Endometrial microvascular endothelial cells (primary cell): ENCODE results near the gene INO80E. TPM values are rescaled to one million over a fixed set of nuclear protein-coding genes. Genes with fewer than 3 reads are reported as not detected.
"Not testable (repeated sequence)": the region's sequence is repeated elsewhere in the genome, so short reads cannot be mapped to it uniquely, and the experiment has no call there.

Experiments
- in situ Hi-C: cut with HindIII; loops from 2 replicates; pipeline ENCODE4 v1.10.0; 2017; ENCODE audit warnings: low sequenced_read_pairs, low pct_unique_long_range_greater_than_20kb; ENCODE audit errors: inconsistent ontology term
- total RNA-seq: library from RNA; depleted of rRNA; stranded (reverse); fragments of >200 nt; gene quantifications from one replicate; pipeline ENCODE4 v1.2.3, GENCODE V29; 2015; ENCODE audit errors: inconsistent ontology term

The INO80E gene
- total RNA-seq, 1 donor from 2014 or later = 104 TPM

DNA sequence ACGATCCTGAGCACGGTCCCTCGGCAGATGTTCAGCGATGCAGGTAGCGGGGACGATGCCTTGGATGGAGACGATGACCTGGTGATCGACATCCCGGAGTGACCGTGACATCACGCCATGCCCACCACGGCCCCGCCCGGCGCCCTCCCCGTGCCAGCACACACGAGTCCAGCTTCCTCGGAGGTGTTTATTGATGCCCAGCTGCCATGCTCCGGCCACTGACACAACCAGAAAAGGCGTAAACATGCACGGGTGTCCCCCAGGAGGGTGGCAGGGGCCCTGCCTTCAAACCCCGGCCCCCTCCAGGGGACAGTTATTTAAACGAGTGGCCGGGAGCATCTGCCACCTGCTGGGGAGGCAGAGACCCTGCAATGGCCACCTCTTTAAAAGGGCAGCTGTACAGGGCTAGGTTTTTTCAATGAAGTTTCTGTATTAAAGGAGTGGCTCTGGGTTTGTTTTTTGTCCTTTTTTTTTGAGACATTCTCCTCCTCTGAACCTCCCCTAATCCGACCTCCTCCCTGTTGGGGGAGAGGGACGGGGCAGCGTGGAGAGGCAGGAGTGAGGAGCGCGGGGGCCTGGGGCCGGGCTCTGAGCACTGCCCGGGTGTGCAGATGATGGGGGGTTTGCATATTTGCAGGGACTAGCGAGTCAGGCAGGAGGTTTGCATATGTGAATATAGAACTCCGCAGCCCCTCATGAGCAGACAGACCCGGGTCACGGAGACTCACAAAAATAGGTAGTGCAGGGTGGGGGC is 9.5 kb downstream of the INO80E start:
- in situ Hi-C loops = no loop called here

DNA sequence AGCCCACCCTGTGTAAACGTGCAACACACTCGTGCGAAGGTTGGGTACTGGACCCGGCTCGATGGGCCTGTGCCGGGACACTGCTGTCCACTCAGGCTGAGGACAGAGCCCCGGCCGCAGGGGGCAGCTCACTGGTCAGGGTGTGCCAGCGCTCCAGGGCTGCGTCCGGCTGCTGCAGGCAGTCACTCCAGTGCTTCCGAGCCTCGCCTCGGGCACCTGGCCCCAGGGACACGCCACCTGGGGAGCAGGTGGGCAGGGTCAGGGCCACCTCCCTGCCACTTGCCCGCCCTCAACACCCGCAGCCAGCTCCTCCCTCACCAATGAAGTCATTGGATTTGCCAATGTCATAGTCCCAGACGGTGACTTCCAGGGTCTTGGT is 10.0 kb downstream of the INO80E start:
- in situ Hi-C loops = no loop called here

DNA sequence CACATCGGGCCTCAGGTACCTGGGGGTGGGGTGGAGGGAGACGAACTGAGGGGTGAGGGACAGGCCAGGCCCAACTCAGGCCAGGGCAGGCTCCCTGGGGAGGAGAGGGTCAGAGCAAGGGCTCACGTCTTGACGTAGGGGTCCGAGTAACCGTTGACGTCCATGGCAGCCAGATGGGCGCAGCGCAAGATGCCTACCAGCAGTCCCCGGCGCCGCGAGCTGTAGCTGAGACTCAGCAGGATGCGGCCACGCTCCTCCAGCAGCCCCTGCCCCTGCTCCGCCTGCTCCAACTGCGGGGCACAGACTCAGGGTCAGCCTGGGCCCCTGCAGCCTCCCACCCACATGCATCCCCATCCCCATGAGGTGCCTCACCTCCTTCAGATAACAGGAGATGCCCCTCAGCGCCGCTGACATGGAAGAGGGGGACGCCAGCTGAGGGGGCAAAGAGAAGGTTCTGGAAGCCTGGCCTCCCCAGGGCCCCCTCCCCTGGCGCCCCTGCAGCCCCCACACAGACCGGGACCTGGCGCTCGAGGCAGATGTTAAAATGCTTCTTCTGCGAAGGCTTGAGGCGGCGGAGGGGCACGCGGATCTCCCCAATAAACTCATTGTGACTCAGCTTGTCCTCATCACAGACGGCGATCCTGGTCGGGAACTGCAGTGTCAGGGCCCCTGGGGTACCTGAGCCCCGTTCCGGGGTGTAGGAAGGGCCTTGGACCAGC is 10.8 kb downstream of the INO80E start:
- in situ Hi-C loops = no loop called here

DNA sequence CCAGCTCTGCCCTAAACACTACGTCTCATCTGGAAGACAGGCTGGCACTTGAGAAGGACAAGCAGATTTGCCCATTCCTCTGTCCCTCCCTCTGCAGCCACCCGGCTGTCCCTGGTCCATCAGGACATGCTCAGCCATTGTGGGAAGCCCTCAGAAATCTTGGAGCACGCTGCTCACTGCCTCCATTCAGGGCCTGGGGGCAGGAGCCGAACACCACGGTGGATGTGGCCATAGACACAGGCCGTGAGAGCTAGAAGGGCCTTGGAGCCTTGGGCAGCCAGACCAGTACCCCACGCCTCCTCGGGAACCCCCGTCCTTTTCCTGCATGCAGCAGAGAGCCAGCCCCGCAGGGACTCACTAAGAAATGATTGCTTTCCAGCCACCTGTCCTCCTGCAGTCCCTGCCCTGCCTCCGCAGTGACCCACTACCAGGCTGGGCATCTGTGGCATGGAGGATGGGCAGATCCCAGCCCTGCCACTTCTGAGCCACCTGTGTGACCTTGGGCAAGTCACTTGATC is 11.4 kb downstream of the INO80E start:
- in situ Hi-C loops = no loop called here

DNA sequence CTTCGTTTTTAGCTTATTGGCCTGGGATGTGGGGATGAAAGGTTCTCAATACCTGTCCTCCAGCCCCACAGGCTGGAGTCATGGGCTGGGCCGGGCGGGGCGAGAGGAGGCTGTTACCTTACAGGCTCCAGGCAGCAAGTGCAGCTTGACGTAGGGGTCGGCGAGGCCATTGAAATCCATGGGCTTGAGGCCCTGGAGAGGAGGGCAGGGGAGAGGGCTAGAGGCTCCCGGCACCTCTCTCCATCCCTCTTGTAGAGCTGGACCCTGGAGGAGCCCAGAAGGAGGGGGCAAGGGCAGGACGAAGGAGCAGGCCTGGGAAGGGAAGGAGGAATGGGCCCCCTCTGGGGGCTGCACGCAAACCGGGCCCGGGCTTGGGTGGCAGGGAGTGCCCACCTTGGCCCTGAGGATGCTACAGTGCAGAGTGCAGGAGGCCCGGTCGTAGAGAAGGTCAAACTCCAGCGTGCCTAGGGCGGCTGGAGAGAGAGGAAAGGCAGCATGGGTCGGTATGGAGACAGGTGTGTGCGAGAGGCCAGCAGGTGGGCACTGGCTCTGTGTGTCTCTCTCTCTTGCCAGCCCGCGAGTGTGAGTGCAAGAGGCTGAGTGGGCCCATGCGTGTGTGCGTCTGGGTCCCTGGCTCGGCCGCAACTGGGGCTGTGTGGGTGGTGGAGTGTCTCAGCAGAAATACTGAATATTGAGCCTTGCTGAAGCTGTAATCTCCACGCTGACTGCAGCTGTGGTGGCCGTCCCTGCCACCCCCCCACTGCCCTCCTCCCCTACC is 13.2 kb downstream of the INO80E start:
- in situ Hi-C loops = no loop called here

DNA sequence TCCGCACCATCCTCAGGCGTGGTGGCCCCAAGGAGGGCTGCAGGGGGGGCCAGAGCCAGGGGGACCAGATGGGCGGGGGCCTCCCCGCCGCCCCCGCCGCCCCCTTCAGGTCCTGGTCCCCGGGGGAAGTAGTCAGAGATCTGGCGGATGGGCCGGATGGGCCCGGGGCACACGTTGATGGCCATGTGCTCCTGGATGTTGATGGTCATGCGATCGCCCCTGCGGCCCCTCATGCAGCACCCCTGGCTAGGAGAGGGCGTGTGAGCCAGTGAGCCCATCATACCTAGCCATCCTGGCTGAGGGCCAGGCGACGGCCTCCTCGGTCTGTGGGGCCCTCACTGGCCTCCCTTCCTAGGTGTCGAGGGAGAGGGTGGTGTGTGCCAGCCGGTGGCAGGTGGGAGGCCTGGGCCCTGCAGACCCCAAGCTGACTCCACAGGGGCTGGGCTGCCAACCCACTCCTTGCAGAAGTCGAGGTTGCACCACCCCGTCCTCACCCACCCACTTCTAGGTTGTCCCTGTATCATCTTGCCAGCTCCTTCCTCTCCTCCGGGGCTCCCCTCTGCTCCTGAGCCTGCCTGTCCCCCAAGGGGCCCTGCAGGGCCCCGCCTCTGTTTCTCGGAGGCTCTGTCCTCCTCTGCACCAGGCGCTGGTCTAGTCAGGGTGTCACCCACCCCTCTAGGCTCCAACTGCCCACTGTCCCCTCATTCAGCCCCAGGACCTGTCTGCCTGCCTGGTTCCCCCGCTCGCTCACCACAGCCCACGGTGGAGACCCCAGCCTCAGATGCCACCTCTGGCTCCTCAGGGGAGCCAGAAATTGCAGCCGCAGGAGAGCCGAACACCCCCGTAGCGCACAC is 14.2 kb downstream of the INO80E start:
- in situ Hi-C loops = no loop called here

DNA sequence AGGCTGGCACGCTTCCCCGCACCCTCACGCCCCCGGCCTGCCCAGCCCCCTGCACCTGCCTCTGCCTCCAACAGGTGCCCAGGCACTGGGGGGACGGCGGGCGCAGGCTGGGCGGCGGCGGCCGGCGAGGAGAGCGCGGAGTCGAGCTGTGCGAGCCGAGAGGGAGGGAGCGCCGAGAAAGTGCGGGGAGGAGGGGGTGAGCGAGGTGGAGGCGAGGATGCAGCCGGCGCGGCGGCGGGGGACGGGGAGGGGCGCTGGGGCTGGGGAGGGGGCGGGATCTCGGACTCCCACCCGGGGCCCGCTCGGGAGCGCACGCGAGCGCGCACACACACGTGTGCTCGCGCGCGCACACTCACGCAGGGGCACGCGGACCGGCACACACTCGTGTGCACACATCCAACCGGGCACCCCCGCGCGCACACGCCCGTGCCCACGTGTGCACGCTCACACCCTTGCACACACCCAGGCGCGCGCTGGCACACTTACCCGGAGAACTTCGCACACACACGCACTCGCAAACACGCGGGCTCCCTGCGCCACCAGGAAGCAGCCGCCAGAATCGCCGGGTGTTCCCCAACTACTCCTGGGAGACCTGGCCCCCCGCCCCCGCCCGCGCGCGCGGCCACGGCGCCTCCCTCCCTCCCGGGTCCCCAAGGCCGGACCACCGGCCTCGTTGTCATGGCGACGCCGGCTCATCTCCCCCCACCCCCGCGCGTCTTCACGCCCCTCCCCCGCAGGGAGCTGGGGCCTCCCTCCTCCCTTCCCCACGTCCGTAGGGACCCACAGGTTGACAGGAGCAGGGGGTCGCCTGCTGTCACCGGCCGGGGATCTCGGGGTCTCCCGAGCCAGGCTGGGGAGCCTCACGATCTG is 15.0 kb downstream of the INO80E start, which contains the start of gene DOC2A:
Gene DOC2A (minus strand): TSS at position 184 of the 870 bp plus-strand sequence. CDS start 805 bp downstream, outside the sequence.
- in situ Hi-C loops = no loop called here

DNA sequence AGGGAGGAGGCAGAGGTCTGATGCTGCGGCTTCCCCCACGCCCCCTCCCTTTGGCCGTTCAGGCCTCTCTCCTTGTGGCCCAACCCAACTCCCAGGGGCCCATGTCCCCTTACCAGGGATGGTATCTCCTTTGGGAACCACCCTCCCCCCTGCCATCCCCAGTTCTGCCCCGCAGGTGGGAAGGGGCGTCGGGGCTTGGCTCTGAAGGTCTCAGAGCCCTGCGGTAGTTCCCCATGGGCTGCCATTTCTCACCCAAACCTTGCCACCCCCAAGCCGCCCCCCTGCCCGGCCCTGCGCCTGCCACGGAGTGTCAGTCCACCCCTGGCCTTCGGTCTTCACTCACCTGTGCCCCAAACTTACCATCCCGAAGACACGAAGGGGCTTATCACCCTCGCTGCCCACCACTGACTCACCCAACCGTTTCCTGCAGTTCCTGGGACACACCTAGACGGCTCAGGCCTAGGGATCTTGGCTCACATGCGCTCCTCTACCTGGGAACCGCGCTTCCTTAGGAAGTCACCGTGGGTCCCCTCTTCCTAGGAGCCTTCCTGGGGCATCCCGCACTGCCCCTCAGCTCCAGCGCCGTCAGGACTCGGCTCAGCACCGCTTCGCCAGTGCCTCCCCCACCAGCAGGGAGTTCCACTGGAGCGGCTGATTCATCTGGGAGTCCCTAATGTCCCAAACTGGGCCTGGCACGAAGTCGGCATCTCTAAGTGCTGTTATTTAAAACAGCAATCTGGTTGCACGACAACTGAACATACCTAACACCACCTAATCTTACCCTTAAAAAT is 15.9 kb downstream of the INO80E start:
- in situ Hi-C loops = no loop called here

DNA sequence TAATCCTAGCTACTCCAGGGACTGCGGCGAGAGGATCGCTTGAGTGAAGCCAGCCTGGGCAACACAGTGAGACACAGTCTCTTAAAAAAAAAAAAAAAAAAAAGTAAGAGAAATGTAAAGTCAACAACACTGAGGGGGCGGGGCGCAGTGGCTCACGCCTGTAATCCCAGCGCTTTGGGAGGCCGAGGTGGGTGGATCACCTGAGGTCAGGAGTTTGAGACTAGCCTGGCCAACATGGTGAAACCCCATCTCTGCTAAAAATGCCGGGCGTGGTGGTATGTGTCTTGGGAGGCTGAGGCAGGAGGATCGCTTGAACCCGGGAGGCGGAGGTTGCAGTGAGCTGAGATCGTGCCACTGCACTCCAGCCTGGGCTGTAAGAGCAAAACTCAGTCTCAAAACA is 16.6 kb downstream of the INO80E start:
- in situ Hi-C loops = not testable (repeated sequence)

DNA sequence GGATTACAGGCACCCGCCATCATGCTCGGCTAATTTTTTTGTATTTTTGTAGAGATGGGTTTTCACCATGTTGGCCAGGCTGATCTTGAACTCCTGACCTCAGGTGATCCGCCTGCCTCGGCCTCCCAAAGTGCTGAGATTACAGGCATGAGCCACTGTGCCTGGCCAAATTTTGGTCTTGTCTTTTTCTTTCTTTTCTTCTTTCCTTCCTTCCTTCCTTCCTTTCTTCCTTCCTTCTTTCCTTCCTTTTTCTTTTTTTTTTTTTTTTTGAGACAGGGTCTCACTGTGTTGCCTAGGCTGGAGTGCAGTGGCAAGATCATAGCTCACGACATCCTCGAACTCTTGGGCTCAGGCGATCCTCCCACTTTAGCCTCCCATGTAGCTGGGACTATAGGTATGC is 19.4 kb downstream of the INO80E start:
- in situ Hi-C loops = not testable (repeated sequence)

DNA sequence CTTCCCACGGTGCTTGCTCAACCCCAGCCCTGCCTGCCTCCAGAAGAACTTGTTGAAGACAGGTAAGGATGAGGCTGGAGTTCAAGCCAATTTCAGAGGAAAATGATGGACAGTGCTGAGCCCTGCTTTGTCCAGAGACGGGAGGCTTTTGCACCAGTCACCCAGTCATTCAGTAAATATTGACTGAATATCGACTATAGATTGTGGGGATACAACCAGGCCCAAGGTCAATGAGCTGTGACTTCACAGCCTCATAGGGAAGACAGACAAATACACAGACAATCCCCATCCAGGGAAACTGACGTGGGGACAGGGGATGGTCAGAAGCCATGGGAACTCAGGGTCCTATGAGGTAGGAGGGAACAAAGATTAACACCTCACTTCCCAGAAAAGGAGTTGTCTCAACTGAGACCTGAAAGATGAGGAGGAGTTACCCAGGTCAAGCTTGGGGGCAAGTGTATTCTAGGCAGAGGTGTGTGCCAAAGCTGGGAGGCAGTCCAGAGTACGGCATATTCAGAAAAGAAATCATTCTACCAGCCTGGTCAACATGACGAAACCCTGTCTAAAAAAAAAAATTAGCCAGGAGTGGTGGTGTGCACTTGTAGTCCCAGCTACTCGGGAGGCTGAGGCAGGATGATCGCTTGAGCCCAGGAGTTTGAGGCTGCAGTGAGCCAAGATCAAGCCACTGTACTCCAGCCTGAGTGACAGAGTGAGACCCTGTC is 20.7 kb downstream of the INO80E start:
- in situ Hi-C loops = no loop called here

DNA sequence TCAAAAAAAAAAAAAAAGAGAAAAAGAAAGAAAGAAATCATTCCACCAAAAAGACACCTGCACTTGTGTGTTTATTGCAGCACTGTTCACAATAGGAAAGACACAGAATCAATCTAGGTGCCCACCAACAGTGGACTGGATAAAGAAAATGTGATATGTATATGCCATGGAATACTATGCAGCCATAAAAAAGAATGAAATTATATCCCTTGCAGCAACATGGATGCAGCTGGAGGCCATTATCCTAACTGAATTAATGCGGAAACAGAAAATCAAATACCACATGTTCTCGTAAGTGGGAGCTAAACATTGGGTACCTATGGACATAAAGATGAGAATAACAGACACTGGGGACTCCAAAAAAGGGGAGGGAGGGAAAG is 21.2 kb downstream of the INO80E start:
- in situ Hi-C loops = no loop called here

DNA sequence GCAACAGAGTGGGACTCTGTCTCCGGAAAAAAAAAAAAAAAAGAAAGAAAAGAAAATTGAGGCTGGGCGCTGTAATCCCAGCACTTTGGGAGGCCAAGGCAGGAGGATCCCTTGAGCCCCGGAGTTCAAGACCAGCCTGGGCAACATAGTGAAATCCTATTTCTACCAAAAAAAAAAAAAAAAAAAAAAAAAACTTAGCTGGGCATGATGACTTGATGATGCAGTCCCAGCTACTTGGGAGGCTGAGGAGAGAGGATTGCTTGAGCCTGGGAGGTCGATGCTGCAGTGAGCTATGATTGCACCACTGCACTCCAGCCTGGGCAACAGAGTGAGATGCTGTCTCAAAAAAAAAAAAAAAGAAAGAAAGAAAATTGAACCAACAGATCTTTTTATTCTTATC is 21.9 kb downstream of the INO80E start:
- in situ Hi-C loops = not testable (repeated sequence)

DNA sequence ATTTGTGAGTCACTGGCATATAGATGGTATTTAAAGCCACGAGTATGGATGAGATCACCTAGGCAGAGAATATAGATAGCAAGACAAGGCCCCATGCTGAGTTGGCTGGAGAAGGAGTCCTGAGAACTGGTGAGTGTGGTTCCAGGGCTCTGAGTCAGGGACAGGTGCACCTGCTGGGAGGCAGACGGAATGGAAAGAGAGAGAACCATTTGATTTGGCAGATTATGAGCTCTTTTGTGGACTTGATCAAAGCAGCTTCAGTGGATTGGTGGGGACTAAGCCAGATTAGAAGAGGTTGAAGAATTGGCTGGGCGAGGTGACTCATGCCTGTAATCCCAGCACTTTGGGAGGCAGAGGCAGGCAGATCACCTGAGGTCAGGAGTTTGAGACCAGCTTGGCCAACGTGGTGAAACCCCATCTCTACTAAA is 22.7 kb downstream of the INO80E start:
- in situ Hi-C loops = no loop called here

DNA sequence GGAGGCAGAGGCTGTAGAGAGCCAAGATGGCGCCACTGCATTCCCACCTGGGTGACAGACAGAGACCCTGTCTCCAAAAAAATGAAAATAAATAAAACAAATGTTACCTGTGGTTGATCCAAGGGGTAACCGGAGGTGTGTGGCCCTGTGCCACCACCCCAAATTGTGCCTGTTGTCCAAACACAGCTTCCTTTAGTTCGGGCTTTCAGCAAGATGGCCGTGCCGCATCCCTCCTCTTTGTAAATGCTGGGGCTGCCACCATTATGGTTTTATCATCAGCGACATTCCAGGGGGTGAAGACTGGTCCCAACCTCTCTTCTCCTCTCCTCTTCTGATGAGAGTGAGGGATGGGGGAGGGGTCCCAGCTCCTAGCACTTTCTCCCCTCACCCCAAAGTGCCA is 26.8 kb downstream of the INO80E start, which contains the start of gene C16orf92:
Gene C16orf92 (plus strand): TSS at position 312 of the 400 bp plus-strand sequence. CDS start 143 bp downstream, outside the sequence.
- in situ Hi-C loops = no loop called here

DNA sequence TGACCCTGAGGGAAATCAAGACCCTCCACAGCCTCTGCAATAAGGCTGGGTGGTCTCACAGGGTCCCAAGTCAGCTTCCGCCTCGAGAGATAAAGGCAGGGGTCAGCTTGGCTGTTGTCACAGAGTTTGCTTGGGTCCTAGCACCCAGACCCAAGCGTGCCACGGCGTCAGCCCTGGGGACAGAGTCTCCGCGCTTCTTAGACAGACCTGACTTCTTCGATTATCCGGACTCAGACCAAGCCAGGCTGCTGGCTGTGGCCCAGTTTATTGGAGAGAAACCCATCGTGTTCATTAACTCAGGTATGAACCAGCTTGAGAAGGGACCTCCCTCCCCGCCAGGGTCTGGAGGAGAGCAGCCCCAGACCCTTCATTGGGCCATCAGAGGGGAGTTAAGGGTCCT is 27.5 kb downstream of the INO80E start:
- in situ Hi-C loops = no loop called here
